CD1c-positive myeloid dendritic cell (primary cell): Measurements from ENCODE around the gene CCNO.

Experiments used
- DNase-seq: peaks from one replicate; pipeline ENCODE4 v3.0.0-alpha.2; 2016; ENCODE audit errors: extremely low spot score

Gene CCNO

GRCh38 chr5:55232985-55233928 is at the start of gene CCNO:
CCNO (minus strand) TSS chr5:55233608; CDS start chr5:55233523, 85 bp downstream.
- DNase-seq, result peak; percentile 57

- no peak for DNase-seq
Measured at GRCh38 chr5:55278778-55279177, 45.4 kb upstream of the CCNO start.

GRCh38 chr5:55276771-55277170 is 43.4 kb upstream of the CCNO start:
- no peak for DNase-seq

- DNase-seq, result no peak
Measured at GRCh38 chr5:55258339-55258738, 24.9 kb upstream of the CCNO start.

- no peak for DNase-seq
Measured at GRCh38 chr5:55254802-55255201, 21.4 kb upstream of the CCNO start.

GRCh38 chr5:55250064-55250463 is 16.7 kb upstream of the CCNO start:
- no peak for DNase-seq

- DNase-seq, result no peak
Measured at GRCh38 chr5:55241746-55242145, 8.3 kb upstream of the CCNO start.

- DNase-seq, result no peak
Measured at GRCh38 chr5:55236800-55237199, 3.4 kb upstream of the CCNO start.

DNA sequence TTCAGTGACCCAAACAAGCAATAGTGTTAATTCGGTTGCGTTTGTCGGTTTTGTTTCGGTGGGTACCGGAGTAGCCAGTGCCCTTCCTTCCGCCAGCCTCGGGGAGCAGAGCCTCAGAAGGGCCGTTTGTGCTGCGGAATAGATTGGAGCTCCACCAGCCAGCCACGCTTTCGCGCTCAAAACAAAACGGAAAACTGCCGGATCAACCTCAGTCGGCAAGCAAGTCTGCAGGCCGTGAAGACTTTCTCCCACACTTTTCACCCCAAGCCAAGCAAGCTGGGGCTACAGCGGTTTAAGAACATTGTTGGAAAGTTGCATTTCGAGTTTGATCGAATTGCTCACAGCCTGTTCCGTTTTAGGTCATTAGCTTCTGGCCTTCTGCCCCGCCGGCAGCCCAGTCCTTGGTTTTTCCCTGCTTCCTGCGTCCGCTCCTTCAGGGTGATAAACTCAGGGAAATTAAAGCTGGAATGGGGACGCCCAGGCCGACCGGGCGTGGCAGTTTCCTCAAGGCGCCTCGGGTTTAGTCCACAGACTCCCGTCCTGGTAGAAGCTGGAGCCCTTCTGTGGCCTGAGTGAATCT is 803 bp upstream of the CCNO start:
- DNase-seq, result no peak

GRCh38 chr5:55232271-55232984 is 980 bp downstream of the CCNO start:
- DNase-seq, result no peak

DNA sequence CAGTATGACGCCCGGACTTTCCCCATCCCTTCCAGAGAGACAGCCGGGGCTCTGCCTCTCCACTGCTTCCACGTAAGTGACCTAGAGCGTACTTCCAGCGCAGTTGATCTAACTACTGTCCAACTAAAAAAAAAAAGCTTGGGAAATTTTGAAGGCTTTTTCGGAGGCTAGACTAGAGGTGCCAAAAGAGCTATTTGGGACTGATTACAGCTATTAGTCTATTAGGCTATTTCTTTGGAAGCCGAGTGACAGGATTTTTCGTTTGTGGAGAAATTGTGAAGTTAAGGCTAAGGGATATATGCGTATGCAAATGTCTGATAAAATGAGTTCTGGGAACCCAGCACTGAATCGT is 1.5 kb downstream of the CCNO start:
- DNase-seq, result no peak

GRCh38 chr5:55231029-55231918 is 2.1 kb downstream of the CCNO start:
- no peak for DNase-seq

DNA sequence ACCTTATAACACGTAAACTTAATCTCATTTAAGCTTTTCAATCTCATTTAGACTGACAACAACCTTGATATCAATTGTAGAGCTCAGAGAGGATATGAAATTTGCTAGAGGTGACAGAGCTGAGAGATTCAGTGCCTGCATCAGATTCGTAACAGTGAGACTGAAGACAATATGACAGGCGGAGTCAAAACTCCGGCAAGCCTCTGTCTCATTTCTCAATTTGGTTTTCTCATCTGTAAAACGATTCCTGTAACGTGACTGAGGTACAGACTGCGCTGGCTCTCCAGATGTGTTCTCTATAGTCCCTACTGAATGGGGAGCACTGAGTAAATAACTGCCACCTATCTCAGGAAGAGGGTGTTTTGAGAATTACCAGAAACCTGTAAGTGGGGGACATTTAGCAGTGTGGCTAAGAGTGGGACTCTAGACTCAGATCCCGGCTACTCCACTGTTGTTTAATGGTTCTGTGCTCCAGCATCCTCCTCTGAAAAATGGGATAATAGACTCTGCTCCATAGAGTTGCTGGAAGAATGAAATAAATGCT is 3.2 kb downstream of the CCNO start:
- DNase-seq, result no peak

DNA sequence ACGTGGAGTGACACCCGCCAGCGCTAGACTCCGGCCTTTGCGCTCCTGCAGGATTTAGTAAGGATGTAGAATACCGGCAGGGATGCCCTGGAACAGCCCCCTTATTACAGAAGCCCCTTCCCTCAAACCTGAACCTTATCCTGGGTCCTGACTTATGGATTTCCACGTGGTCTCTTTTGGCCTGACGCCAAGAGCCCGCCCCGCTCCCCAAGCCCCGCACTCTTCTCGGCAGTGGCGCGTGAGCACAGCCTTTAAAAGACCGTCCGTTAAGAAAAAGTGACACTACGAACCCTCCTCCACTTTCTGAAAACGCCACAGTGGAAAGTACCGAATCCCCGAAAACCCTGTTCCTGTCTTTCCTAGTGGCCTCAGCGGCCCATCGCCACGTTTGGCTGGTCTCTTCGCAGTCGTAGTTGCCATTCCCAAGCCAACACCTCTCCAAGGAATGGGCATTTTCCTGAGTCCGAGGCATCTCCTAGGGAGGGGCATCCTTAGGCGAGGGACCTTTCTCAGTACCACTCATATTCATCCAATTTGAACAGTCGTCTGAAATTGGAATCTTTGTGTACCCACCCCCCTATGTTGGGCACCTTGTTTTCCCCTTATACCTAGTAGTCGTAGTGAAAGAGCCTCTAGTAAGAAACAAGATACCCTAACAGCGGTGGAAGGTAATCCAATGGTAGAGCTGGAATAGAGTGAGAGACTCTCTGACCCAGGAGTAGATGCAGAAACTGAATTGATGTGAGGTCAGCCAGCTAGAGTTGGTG is 5.6 kb downstream of the CCNO start:
- DNase-seq, result no peak

DNA sequence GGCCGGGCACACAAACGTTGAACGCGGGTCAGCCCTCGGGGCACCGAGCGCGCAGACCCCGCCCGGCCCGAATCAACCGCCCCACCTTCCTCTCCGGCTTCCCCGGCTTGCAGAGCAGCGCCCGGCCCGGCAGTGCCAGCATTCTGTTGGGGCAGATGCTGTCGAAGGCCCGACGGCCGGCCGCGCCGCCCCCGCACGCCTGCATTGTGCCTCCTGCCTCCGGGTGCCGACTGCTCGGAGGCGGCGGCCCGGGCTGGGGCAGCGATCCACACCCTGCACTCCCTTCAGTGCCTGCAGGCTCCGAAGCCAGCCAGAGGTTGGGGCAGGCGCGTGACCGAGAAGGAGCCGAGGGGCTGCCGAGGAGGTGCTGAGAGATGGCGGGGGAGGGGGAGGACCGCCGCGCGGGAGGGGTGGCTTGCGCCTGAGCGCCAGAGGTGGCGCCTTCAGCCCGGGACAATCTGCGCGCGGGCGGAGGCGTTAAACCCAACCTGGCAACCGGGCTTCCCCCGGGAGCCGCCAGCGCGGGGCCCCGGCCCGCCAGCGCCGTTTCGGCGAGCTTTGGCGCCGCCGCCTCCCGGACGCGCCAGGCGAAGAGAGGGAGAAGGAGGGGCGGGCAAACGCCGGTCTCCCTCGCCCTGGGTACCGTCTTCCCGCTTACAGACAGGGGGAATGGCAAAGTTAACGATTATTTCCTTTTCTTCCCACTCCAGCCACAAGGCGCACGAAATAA is 6.3 kb downstream of the CCNO start, which contains the start of gene MCIDAS:
TSS of gene MCIDAS (minus strand) at position 382 of the 730 bp plus-strand sequence. CDS start at position 205, 177 bp downstream.
- DNase-seq, result peak; percentile 28

GRCh38 chr5:55226027-55226933 is 7.1 kb downstream of the CCNO start:
- no peak for DNase-seq

GRCh38 chr5:55225346-55225745 is 8.1 kb downstream of the CCNO start:
- DNase-seq, result no peak

GRCh38 chr5:55223812-55224240 is 9.6 kb downstream of the CCNO start:
- DNase-seq, result no peak
